ENCODE data around the gene HS3ST3A1.
A peak's percentile ranks its signal among the peaks of the same experiment; 100 is the strongest.

The HS3ST3A1 gene

DNA sequence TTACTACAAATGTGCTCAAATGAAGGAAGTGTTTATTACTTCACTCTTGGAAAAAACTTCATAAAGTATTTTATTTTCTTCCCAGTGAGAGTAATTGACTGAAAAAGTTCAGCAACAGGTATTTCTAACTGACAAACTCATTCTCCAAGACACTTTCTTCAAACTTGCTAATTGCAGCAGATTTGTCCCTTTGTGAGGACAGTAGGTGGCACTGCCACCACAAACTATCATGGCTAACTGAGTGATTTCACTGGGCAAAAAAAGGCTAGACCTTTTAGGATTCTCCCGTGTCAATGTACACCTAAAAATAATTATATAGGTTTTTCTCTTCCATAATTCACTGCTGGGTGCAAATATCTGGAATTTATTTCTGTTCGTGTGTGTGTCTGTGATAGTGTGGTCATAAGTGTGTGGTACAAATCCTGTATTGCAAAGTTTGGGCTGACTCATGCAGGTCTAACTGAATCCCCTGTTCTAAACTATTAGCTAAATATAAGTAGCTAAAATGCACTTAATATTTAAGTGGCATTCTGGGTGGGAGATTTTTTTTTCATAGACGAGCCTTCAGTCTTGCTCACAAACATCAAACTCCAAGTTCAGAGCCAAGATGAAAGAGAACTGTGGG, 3.9 kb downstream of the HS3ST3A1 start:
- FAIRE-seq, result peak; percentile 75

DNA sequence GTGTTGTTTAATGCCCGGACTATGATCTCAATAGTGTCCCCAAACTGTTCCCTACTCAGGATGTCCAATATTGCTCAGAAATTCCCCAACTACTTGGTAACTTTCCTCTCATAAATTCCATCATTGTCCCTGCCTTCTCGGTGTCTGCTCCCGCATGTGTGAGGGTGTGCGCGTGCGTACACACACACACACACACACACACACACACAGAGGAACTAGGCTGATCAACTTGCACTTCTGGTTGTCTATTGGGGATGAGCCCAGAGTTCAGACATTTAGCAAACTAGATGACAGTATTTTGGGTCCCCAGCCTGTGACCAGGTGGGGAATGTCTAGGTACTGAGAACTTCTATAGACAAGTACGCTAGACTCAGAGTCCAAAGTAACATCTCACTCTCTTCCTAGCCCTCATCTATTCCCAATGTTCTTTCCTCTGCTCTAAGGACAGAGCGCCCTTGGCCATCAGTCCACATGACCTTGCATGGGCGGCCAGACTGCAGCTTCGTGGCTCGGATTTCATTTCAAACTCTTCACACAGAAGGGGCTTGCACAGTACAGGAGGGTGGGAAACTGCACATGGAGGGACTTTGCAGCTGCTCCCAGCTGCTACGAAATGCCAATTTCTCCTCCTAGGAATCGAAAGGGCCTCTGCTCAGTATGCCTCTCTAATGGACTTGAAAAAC, 5.3 kb downstream of the HS3ST3A1 start:
- no peak for FAIRE-seq

DNA sequence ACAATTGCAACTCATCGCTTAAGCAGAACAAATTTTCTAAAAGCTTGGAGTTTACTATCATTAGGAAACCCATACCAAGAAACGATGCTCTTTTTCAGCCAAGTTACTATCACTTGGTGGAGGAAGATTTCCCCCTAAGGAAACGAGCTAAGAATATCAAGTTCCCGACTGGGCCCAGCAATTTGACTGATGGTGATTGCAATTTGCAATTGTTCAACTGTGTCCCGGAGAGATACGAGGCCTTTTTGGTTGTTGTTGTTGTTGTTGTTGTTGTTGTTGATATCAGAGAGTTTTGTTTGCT, 6.2 kb downstream of the HS3ST3A1 start:
- FAIRE-seq, result no peak

DNA sequence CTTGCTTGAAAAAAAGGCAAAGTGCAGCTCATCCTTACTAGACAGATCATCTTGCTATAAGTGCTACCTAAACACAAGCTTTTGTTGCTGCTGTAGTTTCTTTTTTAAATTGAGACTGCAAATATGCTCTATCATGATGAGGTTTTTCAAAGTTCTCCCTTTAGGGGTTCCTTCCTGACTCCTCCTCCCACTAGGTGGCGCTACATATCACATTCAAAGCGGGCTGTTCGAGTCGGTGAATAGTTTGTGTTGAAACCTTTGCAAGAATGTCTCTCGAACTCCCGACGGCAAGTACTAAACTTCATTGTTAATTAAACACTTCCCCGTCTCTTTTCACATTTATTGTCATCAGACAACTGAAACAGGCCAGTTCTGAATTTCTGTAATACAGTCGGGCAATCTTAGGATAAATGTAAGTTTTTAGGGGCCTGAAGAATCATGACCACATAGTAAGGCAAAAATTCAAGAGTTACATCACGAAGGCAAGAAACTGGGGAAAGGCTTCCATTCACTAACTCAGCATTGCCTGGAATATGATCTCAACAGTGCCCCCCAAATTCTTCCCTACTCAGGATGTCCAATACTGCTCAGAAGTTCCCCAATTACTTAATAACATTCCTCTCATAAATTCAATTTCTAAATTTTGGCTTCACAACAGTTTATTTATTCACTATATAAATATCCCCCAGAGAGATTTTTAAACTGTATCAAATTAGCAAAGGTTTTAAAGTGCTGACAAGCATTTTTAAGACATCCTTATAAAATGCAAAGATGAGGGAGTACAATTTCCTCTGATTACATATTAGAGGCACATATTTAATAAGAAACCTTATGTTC, 6.7 kb downstream of the HS3ST3A1 start:
- FAIRE-seq, result no peak

GRCh38 chr17:13594310-13594709, 7.4 kb downstream of the HS3ST3A1 start:
- no peak for FAIRE-seq

DNA sequence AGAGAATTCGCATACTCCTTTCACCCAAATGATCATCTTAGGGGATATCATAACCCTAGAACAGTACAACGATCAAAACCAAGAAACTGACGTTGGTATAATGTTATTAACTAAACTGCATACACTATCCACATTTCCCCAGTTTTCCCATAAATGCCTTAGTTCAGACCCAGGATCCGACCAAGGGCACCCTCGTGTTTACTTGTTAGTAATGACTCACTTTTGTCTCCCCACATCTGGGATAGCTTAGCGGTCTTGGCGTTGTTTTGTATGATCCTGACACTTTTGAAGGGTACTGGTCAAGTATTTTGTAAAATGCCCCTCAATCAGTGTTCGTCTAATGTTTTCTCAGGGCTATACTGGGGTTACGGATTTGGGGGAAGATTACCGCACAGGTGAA, 8.0 kb downstream of the HS3ST3A1 start:
- no peak for FAIRE-seq

GRCh38 chr17:13593021-13593751, 8.5 kb downstream of the HS3ST3A1 start:
- no peak for FAIRE-seq

- no peak for FAIRE-seq
Observed at GRCh38 chr17:13592427-13592826, 9.3 kb downstream of the HS3ST3A1 start.

GRCh38 chr17:13590441-13590840, 11.3 kb downstream of the HS3ST3A1 start:
- FAIRE-seq, result no peak

GRCh38 chr17:13589658-13590057, 12.1 kb downstream of the HS3ST3A1 start:
- FAIRE-seq, result no peak

GRCh38 chr17:13587487-13588338, 14.0 kb downstream of the HS3ST3A1 start:
- FAIRE-seq, result no peak

DNA sequence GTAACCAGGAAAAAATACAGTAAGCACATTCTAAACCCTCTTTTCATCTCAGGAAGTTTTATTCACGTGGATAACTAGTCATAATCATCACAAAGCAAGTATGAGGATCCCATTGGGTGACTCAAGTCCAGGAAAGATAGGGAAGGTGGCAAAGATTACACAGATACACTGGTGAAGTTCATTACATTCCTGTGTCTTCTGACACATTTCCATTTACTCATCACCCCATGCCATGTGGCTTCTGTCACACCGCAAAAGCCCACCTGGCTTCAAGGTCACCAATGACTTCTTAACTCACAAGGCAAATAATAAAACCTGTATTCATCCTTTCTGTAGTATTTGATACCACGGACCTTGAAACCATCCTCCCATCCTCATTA, 17.0 kb downstream of the HS3ST3A1 start:
- no peak for FAIRE-seq

GRCh38 chr17:13583996-13584700, 17.6 kb downstream of the HS3ST3A1 start:
- no peak for FAIRE-seq

- no peak for FAIRE-seq
Observed at GRCh38 chr17:13582776-13583547, 18.8 kb downstream of the HS3ST3A1 start.

DNA sequence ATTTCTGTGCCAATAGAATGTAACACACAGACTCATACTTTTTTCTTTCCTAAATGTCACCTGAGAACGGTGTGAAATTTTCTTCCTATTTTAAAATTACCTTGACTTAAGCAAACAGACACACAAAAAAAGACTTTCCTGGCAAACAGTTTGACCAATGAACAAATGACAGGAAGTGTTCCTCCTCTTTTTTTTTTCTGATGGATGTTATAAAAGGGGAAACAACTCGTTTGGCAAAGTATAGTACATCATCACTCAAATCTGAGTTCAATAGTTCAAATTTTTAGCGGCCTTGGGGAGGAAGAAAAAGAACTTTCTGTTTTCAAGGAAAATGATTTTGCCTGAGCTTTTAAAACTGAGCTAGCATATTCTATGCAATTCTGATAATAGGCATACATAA, 19.8 kb downstream of the HS3ST3A1 start:
- FAIRE-seq, result no peak

- no peak for FAIRE-seq
Observed at GRCh38 chr17:13580790-13581189, 20.9 kb downstream of the HS3ST3A1 start.

GRCh38 chr17:13576661-13577526, 24.8 kb downstream of the HS3ST3A1 start:
- FAIRE-seq, result no peak

- FAIRE-seq, result no peak
Observed at GRCh38 chr17:13575922-13576419, 25.8 kb downstream of the HS3ST3A1 start.

DNA sequence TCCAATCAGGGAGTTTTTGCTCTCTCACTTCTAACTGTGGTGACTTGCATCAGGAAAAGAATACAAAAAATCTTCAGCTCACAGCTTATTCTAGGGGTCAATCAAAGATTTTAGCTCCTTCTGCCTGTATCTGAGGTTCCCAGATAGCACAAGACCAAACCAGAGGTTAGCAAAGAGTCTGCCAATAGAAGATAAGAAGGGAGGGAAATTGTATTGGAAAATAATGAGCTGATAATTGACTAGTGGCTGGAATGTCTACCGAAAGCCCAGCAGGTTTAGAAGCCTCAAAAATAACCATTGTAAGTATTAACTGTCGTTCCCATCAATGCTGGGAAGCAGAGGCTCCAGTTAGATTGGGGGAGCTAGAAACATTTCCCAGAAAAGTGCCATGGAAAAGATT, 26.3 kb downstream of the HS3ST3A1 start:
- FAIRE-seq, result no peak

DNA sequence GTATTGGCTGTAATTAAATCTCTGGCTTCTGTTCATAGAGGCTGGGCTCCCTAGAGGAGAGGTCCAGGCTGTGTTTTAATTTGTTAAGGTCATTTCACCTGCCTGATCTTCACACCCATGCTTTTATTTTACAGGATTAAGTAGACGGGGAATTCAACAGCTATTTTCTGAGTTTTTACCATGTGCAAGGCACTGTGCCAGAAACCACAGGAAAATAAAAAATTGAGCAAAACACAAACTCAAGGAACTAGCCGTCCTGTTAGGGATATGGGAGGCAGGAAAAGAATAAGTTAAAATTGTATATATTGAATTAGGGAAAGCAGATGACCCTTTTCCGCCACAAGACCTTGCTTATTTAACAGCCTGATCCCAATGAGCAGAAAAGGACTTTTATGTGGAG, 29.1 kb downstream of the HS3ST3A1 start:
- FAIRE-seq, result no peak
